Embryonic facial prominence (tissue), 1 donor: ENCODE data around the gene TRIP11.
"Not testable (repeated sequence)": the region's sequence is repeated elsewhere in the genome, so short reads cannot be mapped to it uniquely, and the experiment has no call there.

Source experiments
- DNase-seq: peaks from one replicate; pipeline ENCODE4 v3.0.0-alpha.2; 2016; ENCODE audit errors: extremely low spot score

Gene TRIP11

DNA sequence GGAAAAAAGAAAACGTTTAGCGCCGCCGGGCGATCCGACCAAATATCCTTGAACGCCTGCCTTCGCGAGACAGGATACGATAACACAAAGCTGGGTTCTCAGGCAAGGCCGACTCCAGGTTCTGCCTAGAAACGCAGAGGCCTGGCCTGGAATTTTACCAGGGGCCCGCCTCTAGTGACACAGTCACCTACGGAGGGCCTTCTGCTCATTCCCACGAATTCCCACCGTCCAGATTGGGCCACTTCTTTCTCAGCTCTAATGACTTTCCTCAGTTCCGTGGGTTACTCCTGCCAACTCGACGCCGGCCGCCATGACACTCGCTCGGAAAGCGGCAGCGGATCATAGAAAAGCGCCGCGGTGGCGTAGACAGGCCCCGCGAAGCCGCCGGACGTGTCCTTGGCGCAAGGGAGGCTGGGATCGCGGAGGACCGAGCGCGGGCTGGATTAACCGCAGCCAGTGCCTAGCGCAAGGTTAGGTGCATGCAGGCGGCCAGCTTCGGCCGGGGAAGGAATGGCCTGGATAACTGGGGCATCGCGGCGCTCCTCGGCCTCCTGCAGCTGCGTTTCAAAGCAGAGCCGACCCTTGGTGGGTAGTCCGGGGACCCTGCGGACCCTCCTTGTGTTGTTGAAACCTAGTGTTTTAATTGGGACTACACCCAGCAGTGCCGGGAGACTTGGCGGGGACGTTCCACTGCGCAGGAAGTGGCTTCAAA lies at the start of gene TRIP11:
Gene TRIP11 (minus strand): TSS at position 341 of the 712 bp plus-strand sequence. CDS start 374 bp downstream, outside the sequence.
- peak; percentile 84 for DNase-seq

DNA sequence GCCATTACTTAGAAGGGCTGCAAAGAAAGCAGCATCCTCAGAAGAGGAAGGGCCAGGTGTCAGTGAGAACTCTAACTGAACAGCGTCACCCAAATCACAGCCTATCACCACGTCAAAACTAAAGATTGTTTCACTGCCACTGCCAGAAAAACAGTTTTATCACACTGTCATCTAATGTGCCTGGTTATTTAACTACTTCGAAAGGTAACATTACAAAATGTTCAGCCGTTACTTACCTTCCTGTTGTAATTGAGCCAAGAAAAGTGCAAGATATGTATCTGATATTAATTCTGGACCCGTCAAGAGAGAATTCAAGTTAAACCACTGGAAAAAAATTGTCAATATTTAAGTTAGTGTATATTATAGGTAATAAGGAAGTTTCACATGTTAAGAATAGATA lies 48.6 kb upstream of the TRIP11 start:
- no peak for DNase-seq

- DNase-seq: no peak
Measured at GRCh38 chr14:92074555-92074954, 34.7 kb upstream of the TRIP11 start.

GRCh38 chr14:92058006-92058917 lies 18.4 kb upstream of the TRIP11 start:
- DNase-seq: no peak

DNA sequence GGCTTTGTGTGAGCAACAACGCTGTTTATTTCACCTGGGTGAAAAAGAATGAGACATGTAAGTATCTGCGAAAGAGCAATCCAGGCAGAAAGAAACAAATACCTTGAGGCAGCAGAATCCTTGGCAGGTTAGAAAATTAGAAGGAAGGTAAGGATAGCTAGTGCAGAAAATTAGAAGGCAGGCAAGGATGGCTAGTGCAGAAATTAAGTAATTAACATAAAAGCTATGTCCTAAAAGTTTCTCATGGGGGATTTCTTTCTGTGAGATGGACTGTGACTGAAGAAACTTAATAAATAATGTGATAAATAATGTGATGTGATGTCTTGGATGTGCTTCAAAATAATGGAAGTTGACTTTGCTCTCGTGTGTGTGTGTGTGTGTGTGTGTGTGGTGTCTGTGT lies 9.9 kb upstream of the TRIP11 start:
- no peak for DNase-seq

- DNase-seq: not testable (repeated sequence)
Measured at GRCh38 chr14:92049221-92049620, 9.4 kb upstream of the TRIP11 start.

- DNase-seq: not testable (repeated sequence)
Measured at GRCh38 chr14:92045904-92046303, 6.0 kb upstream of the TRIP11 start.

- DNase-seq: not testable (repeated sequence)
Measured at GRCh38 chr14:92041766-92042165, 1.9 kb upstream of the TRIP11 start.

- no peak for DNase-seq
Measured at GRCh38 chr14:92041203-92041602, 1.3 kb upstream of the TRIP11 start.

GRCh38 chr14:92040431-92041051 lies 682 bp upstream of the TRIP11 start:
- peak; percentile 8 for DNase-seq

- peak; percentile 73 for DNase-seq
Measured at GRCh38 chr14:92039063-92039718, 668 bp downstream of the TRIP11 start.

DNA sequence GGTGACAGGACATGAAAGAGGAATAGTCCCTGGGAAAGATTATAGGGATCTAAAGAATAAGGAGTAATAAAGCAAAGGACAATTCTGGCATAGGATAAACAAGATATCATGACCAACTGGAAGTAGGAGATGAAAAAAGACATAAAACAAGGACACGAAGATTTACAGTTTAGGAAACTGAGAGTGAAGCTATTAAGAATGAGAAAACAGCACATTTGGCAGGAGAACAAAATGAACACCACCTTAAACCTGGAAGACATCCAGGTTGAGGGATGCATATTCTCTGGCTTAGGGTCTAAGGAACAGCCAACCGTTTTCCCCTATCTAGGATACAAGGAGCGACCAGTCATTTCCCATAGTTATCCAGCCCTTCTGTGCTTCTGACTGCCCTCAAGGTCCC lies 1.9 kb downstream of the TRIP11 start:
- DNase-seq: no peak

- DNase-seq: no peak
Measured at GRCh38 chr14:92035890-92036289, 4.0 kb downstream of the TRIP11 start.

- DNase-seq: no peak
Measured at GRCh38 chr14:92033906-92034687, 5.8 kb downstream of the TRIP11 start.

DNA sequence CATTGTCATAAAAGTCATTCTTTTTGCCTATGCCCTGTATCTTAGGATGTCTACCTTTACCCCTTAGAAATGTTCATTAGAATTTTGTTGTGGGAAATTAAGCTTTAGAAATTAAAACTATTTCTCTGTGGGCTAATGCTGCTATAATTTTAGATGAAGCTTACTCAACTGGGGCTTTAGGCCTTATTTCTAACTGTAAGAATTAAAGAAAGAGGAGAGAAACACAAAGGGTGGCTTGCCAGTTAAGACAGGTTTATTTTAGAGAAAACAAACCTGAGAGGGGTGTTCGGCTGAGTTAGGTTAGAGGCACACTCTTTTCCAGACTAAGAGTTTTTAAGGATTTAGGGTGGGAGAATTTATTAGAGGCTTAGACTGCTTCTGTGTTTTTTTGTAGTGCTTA lies 6.4 kb downstream of the TRIP11 start:
- no peak for DNase-seq

DNA sequence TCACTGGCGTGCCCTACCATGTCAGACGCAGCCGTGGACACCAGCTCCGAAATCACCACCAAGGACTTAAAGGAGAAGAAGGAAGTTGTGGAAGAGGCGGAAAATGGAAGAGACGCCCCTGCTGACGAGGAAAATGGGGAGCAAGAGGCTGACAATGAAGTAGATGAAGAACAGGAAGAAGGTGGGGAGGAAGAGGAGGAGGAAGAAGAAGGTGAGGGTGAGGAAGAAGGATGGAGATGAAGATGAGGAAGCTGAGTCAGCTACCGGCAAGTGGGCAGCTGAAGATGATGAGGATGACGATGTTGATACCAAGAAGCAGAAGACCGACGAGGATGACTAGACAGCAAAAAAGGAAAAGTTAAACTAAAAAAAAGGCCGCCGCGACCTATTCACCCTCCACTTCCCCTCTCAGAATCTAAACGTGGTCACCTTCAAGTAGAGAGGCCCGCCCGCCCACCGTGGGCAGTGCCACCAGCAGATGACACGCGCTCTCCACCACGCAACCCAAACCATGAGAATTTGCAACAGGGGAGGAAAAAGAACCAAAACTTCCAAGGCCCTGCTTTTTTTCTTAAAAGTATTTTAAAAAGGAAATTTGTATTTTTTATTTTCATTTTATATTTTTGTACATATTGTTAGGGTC lies 13.2 kb downstream of the TRIP11 start:
- no peak for DNase-seq

DNA sequence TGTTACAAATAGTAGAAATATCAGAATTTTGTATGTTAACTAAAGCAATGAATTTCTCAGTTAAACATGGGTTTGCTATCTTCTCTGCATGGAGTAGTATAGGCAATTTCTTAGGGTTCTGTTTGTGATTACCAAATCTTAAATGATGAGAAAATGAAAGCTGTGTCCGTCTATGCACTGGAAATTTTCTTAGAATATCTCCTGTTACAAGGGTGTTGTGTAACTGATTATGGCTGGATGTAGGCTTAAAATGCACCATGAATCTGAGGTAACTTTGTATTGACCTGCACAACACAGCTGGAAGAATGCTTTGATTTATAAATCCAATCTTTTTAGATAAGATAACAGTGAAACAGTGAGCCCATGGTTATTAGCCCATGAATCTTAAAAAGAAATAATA lies 17.8 kb downstream of the TRIP11 start:
- DNase-seq: no peak

- DNase-seq: no peak
Measured at GRCh38 chr14:92021523-92021922, 18.3 kb downstream of the TRIP11 start.

GRCh38 chr14:92014040-92014439 lies 25.8 kb downstream of the TRIP11 start:
- no peak for DNase-seq

- DNase-seq: no peak
Measured at GRCh38 chr14:92012121-92012748, 27.6 kb downstream of the TRIP11 start.
